ENCODE data around the gene UBALD1. TPM values are rescaled to one million over a fixed set of nuclear protein-coding genes. Genes with fewer than 3 reads are reported as not detected.

The UBALD1 gene
- total and polyA plus RNA-seq, 7 donors: 13.6 to 47.5 (median 32.9) TPM

DNA sequence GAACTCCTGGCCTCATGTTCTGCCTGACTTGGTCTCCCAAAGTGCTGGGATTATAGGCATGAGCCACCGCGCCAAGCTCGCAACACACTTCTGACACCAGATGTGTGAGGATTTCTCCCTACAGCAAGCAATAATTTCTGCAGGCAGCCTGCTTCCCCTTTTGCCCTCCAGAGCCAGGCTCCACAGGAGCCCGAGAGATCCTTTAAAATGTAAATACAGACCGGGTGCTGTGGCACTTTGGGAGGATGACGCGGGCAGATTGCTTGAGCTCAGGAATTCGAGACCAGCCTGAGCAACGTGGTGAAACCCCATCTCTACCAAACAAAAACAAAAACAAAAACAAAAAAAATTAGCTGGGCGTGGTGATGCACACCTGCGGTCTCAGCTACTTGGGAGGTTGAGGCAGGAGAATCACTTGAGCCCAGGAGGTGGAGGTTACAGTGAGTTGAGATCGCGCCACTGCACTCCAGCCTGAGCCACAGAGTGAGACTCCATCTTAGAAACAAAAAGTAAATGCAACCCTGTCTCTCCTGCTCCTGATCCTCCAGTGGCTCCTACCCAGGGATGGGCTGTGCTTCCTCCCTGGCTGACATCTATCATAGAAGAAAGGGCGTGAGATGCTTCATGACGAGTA is 43.9 kb downstream of the UBALD1 start:
- 79 to 80% (median 80%) methylated on average over 15 of the region's 15 CpGs for WGBS, 3 donors
- Histone ChIP-seq H3K4me1 (no peaks in the 10 kb centered on the region), H3K27me3 (ENCODE audit: insufficient read depth in 3 of 3, low read length in 2 of 3) (peaks cover 0 to 2% (median 0%) of the 10 kb centered on the region in 3 donors), H3K27ac (no peak overlapping the region), H3K36me3 (ENCODE audit: insufficient read depth in 1 of 2, low read depth in 1 of 2) (no peaks in the 10 kb centered on the region), H3K9me3 (no peaks in the 10 kb centered on the region), H3K4me3 (no peak overlapping the region)
- ATAC-seq (no peak), DNase-seq (no peak)
- intact Hi-C loops (cut with DNase I): no loop called here
- TF ChIP-seq, protein P1, sequence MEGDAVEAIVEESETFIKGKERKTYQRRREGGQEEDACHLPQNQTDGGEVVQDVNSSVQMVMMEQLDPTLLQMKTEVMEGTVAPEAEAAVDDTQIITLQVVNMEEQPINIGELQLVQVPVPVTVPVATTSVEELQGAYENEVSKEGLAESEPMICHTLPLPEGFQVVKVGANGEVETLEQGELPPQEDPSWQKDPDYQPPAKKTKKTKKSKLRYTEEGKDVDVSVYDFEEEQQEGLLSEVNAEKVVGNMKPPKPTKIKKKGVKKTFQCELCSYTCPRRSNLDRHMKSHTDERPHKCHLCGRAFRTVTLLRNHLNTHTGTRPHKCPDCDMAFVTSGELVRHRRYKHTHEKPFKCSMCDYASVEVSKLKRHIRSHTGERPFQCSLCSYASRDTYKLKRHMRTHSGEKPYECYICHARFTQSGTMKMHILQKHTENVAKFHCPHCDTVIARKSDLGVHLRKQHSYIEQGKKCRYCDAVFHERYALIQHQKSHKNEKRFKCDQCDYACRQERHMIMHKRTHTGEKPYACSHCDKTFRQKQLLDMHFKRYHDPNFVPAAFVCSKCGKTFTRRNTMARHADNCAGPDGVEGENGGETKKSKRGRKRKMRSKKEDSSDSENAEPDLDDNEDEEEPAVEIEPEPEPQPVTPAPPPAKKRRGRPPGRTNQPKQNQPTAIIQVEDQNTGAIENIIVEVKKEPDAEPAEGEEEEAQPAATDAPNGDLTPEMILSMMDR (IDR thresholded peaks at IDR 0.05): no peak

GRCh38 chr16:4570086-4570485 is 44.6 kb downstream of the UBALD1 start:
- DNase-seq (no peak), ATAC-seq (no peak)

GRCh38 chr16:4566144-4566543 is 48.5 kb downstream of the UBALD1 start:
- 84 to 88% (median 84%) methylated on average over 3 of the region's 3 CpGs for WGBS, 3 donors
- H3K9me3 ChIP-seq: no peaks in the 10 kb centered on the region
- H3K36me3 ChIP-seq (ENCODE audit: insufficient read depth in 1 of 2, low read depth in 1 of 2): no peaks in the 10 kb centered on the region
- intact Hi-C loops (cut with DNase I): no loop called here
- H3K4me1 ChIP-seq: no peaks in the 10 kb centered on the region
- H3K27ac ChIP-seq: no peak overlapping the region
- ATAC-seq (no peak), DNase-seq (no peak)
- peaks cover 0 to 2% (median 0%) of the 10 kb centered on the region in 3 donors for H3K27me3 ChIP-seq (ENCODE audit: insufficient read depth in 3 of 3, low read length in 2 of 3)
- TF ChIP-seq, protein P1 (IDR thresholded peaks at IDR 0.05): no peak
- H3K4me3 ChIP-seq: no peak overlapping the region

More at GRCh38 chr16:4570086-4570485, 44.6 kb downstream of the UBALD1 start:
- Histone ChIP-seq H3K9me3 (no peaks in the 10 kb centered on the region), H3K4me1 (no peaks in the 10 kb centered on the region), H3K36me3 (ENCODE audit: insufficient read depth in 1 of 2, low read depth in 1 of 2) (no peaks in the 10 kb centered on the region), H3K4me3 (no peak overlapping the region), H3K27me3 (ENCODE audit: insufficient read depth in 3 of 3, low read length in 2 of 3) (peaks cover 0 to 2% (median 0%) of the 10 kb centered on the region in 3 donors), H3K27ac (no peak overlapping the region)
- 77 to 87% (median 79%) methylated on average over 6 of the region's 6 CpGs for whole genome bisulfite sequencing, 3 donors
- intact Hi-C loops (cut with DNase I): no loop called here
- TF ChIP-seq, protein P1 (IDR thresholded peaks at IDR 0.05): no peak

GRCh38 chr16:4564661-4565267 is 49.9 kb downstream of the UBALD1 start:
- Histone ChIP-seq H3K27ac (no peak overlapping the region), H3K36me3 (ENCODE audit: insufficient read depth in 1 of 2, low read depth in 1 of 2) (no peaks in the 10 kb centered on the region), H3K4me1 (no peaks in the 10 kb centered on the region), H3K27me3 (ENCODE audit: insufficient read depth in 3 of 3, low read length in 2 of 3) (no peaks in the 10 kb centered on the region), H3K4me3 (no peak overlapping the region), H3K9me3 (no peaks in the 10 kb centered on the region)
- intact Hi-C loops (cut with DNase I): no loop called here
- DNase-seq (no peak), ATAC-seq (no peak)
- TF ChIP-seq, protein P1 (IDR thresholded peaks at IDR 0.05): no peak
- WGBS, 3 donors: 83 to 84% (median 83%) methylated on average over 18 of the region's 18 CpGs
